MM.1S (cell line): ENCODE results near the gene CTNNA2.

Experiments used
- DNase-seq: peaks from one replicate; pipeline ENCODE4 v3.0.0-alpha.2; 2015
- H2AFZ ChIP-seq: fragments of 300-600 bp; sonication (generic); 2 replicates; pipeline ENCODE4 v1.6.0; 2016; ENCODE audit warnings: antibody characterized with exemption, low read length
- H3F3A ChIP-seq: fragments of 300-600 bp; sonication (generic); 2 replicates; pipeline ENCODE4 v1.6.1; 2016; ENCODE audit warnings: mild to moderate bottlenecking, antibody characterized with exemption, low read length, moderate library complexity, mixed read lengths; ENCODE audit not compliant: insufficient read depth
- H3K27ac ChIP-seq: fragments of 300-600 bp; sonication (generic); 2 replicates; pipeline ENCODE4 v1.5.1; 2016; ENCODE audit warnings: mild to moderate bottlenecking, low read length
- H3K27me3 ChIP-seq: fragments of 300-600 bp; sonication (generic); replicated peaks from 2 replicates; pipeline ENCODE4 v1.6.0; 2016; ENCODE audit warnings: low read length; ENCODE audit not compliant: insufficient read depth
- H3K36me3 ChIP-seq: fragments of 300-600 bp; sonication (generic); replicated peaks from 2 replicates; pipeline ENCODE4 v1.6.1; 2016; ENCODE audit warnings: mild to moderate bottlenecking, low read length, mixed read lengths; ENCODE audit not compliant: insufficient read depth
- H3K4me1 ChIP-seq: fragments of 300-600 bp; sonication (generic); 2 replicates; pipeline ENCODE4 v1.6.1; 2016; ENCODE audit warnings: low read length, mixed read lengths
- H3K4me2 ChIP-seq: fragments of 300-600 bp; sonication (generic); 2 replicates; pipeline ENCODE4 v1.6.0; 2016; ENCODE audit warnings: low read depth, low read length
- H3K4me3 ChIP-seq: fragments of 300-600 bp; sonication (generic); 2 replicates; pipeline ENCODE4 v1.5.1; 2016; ENCODE audit warnings: low read length, mixed read lengths
- H3K79me2 ChIP-seq: fragments of 300-600 bp; sonication (generic); 2 replicates; pipeline ENCODE4 v1.6.1; 2016; ENCODE audit warnings: mixed run types, low read length, mixed read lengths
- H3K9ac ChIP-seq: fragments of 300-600 bp; sonication (generic); 2 replicates; pipeline ENCODE4 v1.6.1; 2016; ENCODE audit warnings: low read length, mixed read lengths
- H3K9me2 ChIP-seq: fragments of 300-600 bp; sonication (generic); replicated peaks from 2 replicates; pipeline ENCODE4 v1.6.1; 2016; ENCODE audit warnings: mild to moderate bottlenecking, low read length, mixed read lengths; ENCODE audit not compliant: insufficient read depth
- H3K9me3 ChIP-seq: fragments of 300-600 bp; sonication (generic); replicated peaks from 2 replicates; pipeline ENCODE4 v1.6.1; 2016; ENCODE audit warnings: mild to moderate bottlenecking, low read length, mixed read lengths; ENCODE audit not compliant: insufficient read depth
- H4K20me1 ChIP-seq: fragments of 300-600 bp; sonication (generic); 2 replicates; pipeline ENCODE4 v1.6.1; 2016; ENCODE audit warnings: mild to moderate bottlenecking, low read length, moderate library complexity, mixed read lengths; ENCODE audit not compliant: insufficient read depth
- EZH2 ChIP-seq: fragments of 300-600 bp; sonication (generic); optimal IDR thresholded peaks from 2 replicates; pipeline ENCODE3; 2017; ENCODE audit warnings: low read depth, mild to moderate bottlenecking, antibody characterized with exemption, low read length, mixed read lengths
- EZH2phosphoT487 ChIP-seq: fragments of 300-600 bp; sonication (generic); IDR thresholded peaks from 2 replicates; pipeline ENCODE4 v1.6.1; 2018; ENCODE audit warnings: antibody characterized with exemption, low read length
- TF ChIP-seq, protein P1 (sequence below): fragments of 300-600 bp; sonication (generic); IDR thresholded peaks from 2 replicates; pipeline ENCODE4 v1.5.1; 2016; ENCODE audit warnings: antibody characterized with exemption, low read length, mixed read lengths

CTNNA2 gene

DNA sequence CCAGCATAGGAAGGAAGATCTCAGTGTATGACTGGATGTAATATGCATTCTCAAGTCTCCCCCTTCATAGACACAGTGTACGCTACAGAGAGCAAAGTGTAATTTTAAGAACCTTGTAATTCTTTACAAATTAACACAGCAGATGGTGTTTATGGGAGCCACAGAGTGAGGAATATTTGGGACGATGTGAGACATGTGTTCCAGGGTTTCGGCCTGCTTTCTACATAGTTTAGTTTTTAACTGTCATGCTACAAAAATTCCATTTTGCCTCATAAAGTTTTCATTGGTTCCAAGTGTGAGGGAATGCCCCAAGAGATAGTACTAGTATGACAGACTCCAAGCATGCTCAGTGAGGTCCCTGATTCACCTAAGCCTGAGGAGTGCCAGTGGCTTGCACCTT lies 867.9 kb downstream of the CTNNA2 start:
- H3K9me3 ChIP-seq, result no peaks in the 10 kb centered on the region
- H3K36me3 ChIP-seq, result no peaks in the 10 kb centered on the region
- H3K4me2 ChIP-seq, result no peak overlapping the region
- no peaks in the 10 kb centered on the region for H3K4me1 ChIP-seq
- no peaks in the 10 kb centered on the region for H3K9me2 ChIP-seq
- no peak overlapping the region for H3K4me3 ChIP-seq
- no peaks in the 10 kb centered on the region for H3F3A ChIP-seq
- no peak overlapping the region for H2AFZ ChIP-seq
- no peaks in the 10 kb centered on the region for H4K20me1 ChIP-seq
- no peaks in the 10 kb centered on the region for H3K27me3 ChIP-seq
- H3K27ac ChIP-seq, result no peak overlapping the region
- H3K9ac ChIP-seq, result no peak overlapping the region
- no peaks in the 10 kb centered on the region for H3K79me2 ChIP-seq
- DNase-seq, result no peak
- TF ChIP-seq EZH2phosphoT487 (no peak), EZH2 (no peak)
- TF ChIP-seq, protein P1, sequence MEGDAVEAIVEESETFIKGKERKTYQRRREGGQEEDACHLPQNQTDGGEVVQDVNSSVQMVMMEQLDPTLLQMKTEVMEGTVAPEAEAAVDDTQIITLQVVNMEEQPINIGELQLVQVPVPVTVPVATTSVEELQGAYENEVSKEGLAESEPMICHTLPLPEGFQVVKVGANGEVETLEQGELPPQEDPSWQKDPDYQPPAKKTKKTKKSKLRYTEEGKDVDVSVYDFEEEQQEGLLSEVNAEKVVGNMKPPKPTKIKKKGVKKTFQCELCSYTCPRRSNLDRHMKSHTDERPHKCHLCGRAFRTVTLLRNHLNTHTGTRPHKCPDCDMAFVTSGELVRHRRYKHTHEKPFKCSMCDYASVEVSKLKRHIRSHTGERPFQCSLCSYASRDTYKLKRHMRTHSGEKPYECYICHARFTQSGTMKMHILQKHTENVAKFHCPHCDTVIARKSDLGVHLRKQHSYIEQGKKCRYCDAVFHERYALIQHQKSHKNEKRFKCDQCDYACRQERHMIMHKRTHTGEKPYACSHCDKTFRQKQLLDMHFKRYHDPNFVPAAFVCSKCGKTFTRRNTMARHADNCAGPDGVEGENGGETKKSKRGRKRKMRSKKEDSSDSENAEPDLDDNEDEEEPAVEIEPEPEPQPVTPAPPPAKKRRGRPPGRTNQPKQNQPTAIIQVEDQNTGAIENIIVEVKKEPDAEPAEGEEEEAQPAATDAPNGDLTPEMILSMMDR, result no peak

DNA sequence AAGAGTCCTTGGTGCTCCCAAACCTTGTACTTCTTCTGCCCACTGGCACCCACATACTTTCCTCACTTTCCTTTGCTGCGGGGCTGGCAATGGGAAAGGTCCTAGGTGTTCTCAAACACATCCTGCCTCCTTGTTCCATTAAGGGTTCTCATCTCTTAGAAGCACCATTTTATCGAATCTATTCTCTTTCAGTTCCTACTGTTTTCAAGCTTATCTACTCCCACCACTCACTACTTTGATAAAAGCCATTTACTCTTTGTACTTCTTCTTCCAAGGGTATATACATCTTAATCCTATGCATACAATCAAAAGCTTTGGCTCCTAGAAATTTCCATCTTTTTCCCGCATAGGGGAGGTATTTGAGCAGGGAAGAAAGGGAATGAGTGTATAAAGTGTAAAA lies 868.8 kb downstream of the CTNNA2 start:
- H3K4me2 ChIP-seq, result no peak overlapping the region
- H3K79me2 ChIP-seq, result no peaks in the 10 kb centered on the region
- H3K4me3 ChIP-seq, result no peak overlapping the region
- no peaks in the 10 kb centered on the region for H3F3A ChIP-seq
- H4K20me1 ChIP-seq, result no peaks in the 10 kb centered on the region
- no peaks in the 10 kb centered on the region for H3K9me2 ChIP-seq
- H3K27me3 ChIP-seq, result no peaks in the 10 kb centered on the region
- no peaks in the 10 kb centered on the region for H3K9me3 ChIP-seq
- H3K36me3 ChIP-seq, result no peaks in the 10 kb centered on the region
- H2AFZ ChIP-seq, result no peak overlapping the region
- TF ChIP-seq, protein P1, result no peak
- no peak for TF ChIP-seq EZH2
- TF ChIP-seq EZH2phosphoT487, result no peak
- no peak overlapping the region for H3K9ac ChIP-seq
- no peaks in the 10 kb centered on the region for H3K4me1 ChIP-seq
- DNase-seq, result no peak
- no peak overlapping the region for H3K27ac ChIP-seq

DNA sequence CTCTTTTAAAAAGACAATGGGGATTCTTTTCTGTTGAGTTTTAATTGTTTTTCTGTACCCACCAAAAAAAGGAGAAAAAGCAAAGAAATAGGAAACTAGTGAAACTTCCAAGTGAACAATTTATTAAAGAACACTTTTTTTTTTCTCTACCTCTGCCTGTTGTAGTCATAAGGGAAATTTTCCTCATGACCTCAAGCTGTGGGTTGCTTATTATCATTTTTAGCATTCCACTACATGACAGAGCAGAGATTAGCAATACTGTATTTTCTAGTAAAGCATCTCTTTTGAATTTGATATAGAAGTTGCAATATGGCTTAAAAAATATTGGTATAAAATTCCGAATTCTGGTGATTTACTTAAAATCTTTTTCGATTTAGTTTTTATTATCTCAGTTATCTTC lies 879.6 kb downstream of the CTNNA2 start:
- Histone ChIP-seq H2AFZ (no peak overlapping the region), H3K4me1 (no peaks in the 10 kb centered on the region), H3K4me3 (no peak overlapping the region), H3K9me2 (no peaks in the 10 kb centered on the region), H4K20me1 (no peaks in the 10 kb centered on the region), H3K4me2 (no peak overlapping the region), H3K27ac (no peak overlapping the region), H3K79me2 (no peaks in the 10 kb centered on the region), H3F3A (no peaks in the 10 kb centered on the region), H3K9me3 (no peaks in the 10 kb centered on the region), H3K36me3 (no peaks in the 10 kb centered on the region), H3K27me3 (no peaks in the 10 kb centered on the region), H3K9ac (no peak overlapping the region)
- no peak for DNase-seq
- TF ChIP-seq, protein P1, result no peak
- TF ChIP-seq EZH2phosphoT487 (no peak), EZH2 (no peak)
